Thoracic aorta (tissue), 2 donors: ENCODE measurements around the gene MICALL2. TPM values are rescaled to one million over a fixed set of nuclear protein-coding genes. Genes with fewer than 3 reads are reported as not detected.

Source experiments
- ATAC-seq: fragments of 150-250 bp; one replicate; pipeline ENCODE4 v1.8.0; 2017; ENCODE audit warnings: low read depth; ENCODE audit not compliant: insufficient number of reproducible peaks, low FRiP score
- DNase-seq: peaks from one replicate; pipeline ENCODE4 v3.0.0-alpha.2; 2020; ENCODE audit warnings: low spot score
- H3K27ac ChIP-seq, 2 donors: fragments of 200-600 bp; sonication (generic); 1 replicate in 1 of 2; 2 replicates in 1 of 2; pipeline ENCODE4 v1.5.1; 2016; ENCODE audit warnings: mild to moderate bottlenecking in 2 of 2, moderate library complexity in 2 of 2
- H3K27me3 ChIP-seq: fragments of 200-600 bp; sonication (generic); replicated peaks from 2 replicates; pipeline ENCODE4 v1.6.0; 2016; ENCODE audit warnings: mild to moderate bottlenecking; ENCODE audit not compliant: insufficient read depth
- H3K36me3 ChIP-seq: fragments of 200-600 bp; sonication (generic); one replicate; pipeline ENCODE4 v1.5.1; 2016
- H3K4me1 ChIP-seq, 2 donors: fragments of 200-600 bp; sonication (generic); 1 replicate in 1 of 2; 2 replicates in 1 of 2; pipeline versions ENCODE4 v1.5.1 to v1.6.0; 2016; ENCODE audit warnings: low read depth in 2 of 2, mild to moderate bottlenecking in 1 of 2; ENCODE audit not compliant: control insufficient read depth in 1 of 2
- H3K4me3 ChIP-seq: fragments of 200-600 bp; sonication (generic); 2 replicates; pipeline ENCODE4 v1.5.1; 2016; ENCODE audit warnings: mild to moderate bottlenecking
- H3K9me3 ChIP-seq: fragments of 200-600 bp; sonication (generic); 2 replicates; pipeline ENCODE4 v1.5.1; 2016
- CTCF ChIP-seq: fragments of 200-600 bp; sonication (generic); IDR thresholded peaks from one replicate; pipeline ENCODE4 v1.5.1; 2019; ENCODE audit warnings: antibody characterized with exemption
- total RNA-seq, 2 donors: library from RNA; depleted of rRNA; stranded (reverse); fragments of >200 nt; gene quantifications; one replicate each; pipeline versions ENCODE4 v1.1.0 to v1.2.3, GENCODE V29; 2016

The MICALL2 gene
- total RNA-seq, 2 donors from 2014 or later = 71.7 to 80.0 TPM

GRCh38 chr7:1409555-1409954, 49.7 kb downstream of the MICALL2 start:
- DNase-seq = no peak
- no peak overlapping the region for H3K4me3 ChIP-seq
- H3K27me3 ChIP-seq = peaks cover 12% of the 10 kb centered on the region
- TF ChIP-seq CTCF = no peak
- H3K27ac ChIP-seq = no peak overlapping the region
- no peaks in the 10 kb centered on the region for H3K36me3 ChIP-seq
- no peak for ATAC-seq
- H3K4me1 ChIP-seq = peaks cover 3 to 5% of the 10 kb centered on the region in 2 donors
- H3K9me3 ChIP-seq = no peaks in the 10 kb centered on the region

- Histone ChIP-seq H3K4me1 (peaks cover 3 to 5% of the 10 kb centered on the region in 2 donors), H3K36me3 (no peaks in the 10 kb centered on the region), H3K27ac (no peak overlapping the region), H3K4me3 (no peak overlapping the region), H3K9me3 (no peaks in the 10 kb centered on the region), H3K27me3 (peaks cover 12% of the 10 kb centered on the region)
- DNase-seq (no peak), ATAC-seq (no peak)
- TF ChIP-seq CTCF = no peak
These were observed 50.8 kb downstream of the MICALL2 start for GRCh38 chr7:1408466-1408865.

GRCh38 chr7:1407892-1408291, 51.4 kb downstream of the MICALL2 start:
- TF ChIP-seq CTCF = no peak
- Histone ChIP-seq H3K4me3 (no peak overlapping the region), H3K27ac (no peak overlapping the region), H3K4me1 (peaks cover 3 to 5% of the 10 kb centered on the region in 2 donors), H3K27me3 (peaks cover 12% of the 10 kb centered on the region), H3K9me3 (no peaks in the 10 kb centered on the region), H3K36me3 (no peaks in the 10 kb centered on the region)
- ATAC-seq (no peak), DNase-seq (no peak)

GRCh38 chr7:1404898-1405548, 54.2 kb downstream of the MICALL2 start:
- H3K36me3 ChIP-seq = no peaks in the 10 kb centered on the region
- no peak for ATAC-seq
- no peak for DNase-seq
- H3K27ac ChIP-seq = no peak overlapping the region
- peaks cover 9% of the 10 kb centered on the region for H3K27me3 ChIP-seq
- H3K4me1 ChIP-seq = no peaks in the 10 kb centered on the region
- no peak for TF ChIP-seq CTCF
- H3K9me3 ChIP-seq = peaks cover 10% of the 10 kb centered on the region
- no peak overlapping the region for H3K4me3 ChIP-seq

GRCh38 chr7:1404460-1404809, 54.8 kb downstream of the MICALL2 start:
- no peak for DNase-seq
- no peak overlapping the region for H3K27ac ChIP-seq
- H3K4me1 ChIP-seq = no peaks in the 10 kb centered on the region
- no peak for TF ChIP-seq CTCF
- H3K4me3 ChIP-seq = no peak overlapping the region
- H3K36me3 ChIP-seq = no peaks in the 10 kb centered on the region
- H3K27me3 ChIP-seq = peaks cover 8% of the 10 kb centered on the region
- ATAC-seq = no peak
- H3K9me3 ChIP-seq = peaks cover 10% of the 10 kb centered on the region
